SU-DHL-6 (cell line): Measurements from ENCODE around the gene BCO1.

ENCODE experiments used
- H2AFZ ChIP-seq: fragments of 200-600 bp; sonication (generic); 2 replicates; pipeline ENCODE4 v1.6.1; 2014; ENCODE audit warnings: low read depth, mild to moderate bottlenecking, moderate library complexity, mixed read lengths, antibody characterized with exemption, low read length; ENCODE audit not compliant: severe bottlenecking
- H3F3A ChIP-seq: fragments of 200-600 bp; shearing (Covaris generic); 2 replicates; pipeline ENCODE4 v1.6.0; 2016; ENCODE audit warnings: antibody characterized with exemption, mild to moderate bottlenecking; ENCODE audit not compliant: insufficient read depth
- H3K27ac ChIP-seq: fragments of 200-600 bp; sonication (generic); 2 replicates; pipeline ENCODE4 v1.5.1; 2016; ENCODE audit warnings: low read depth, mild to moderate bottlenecking, low read length, moderate library complexity, mixed read lengths
- H3K27me3 ChIP-seq: fragments of 200-600 bp; sonication (generic), shearing (Covaris generic); 2 replicates; pipeline ENCODE4 v1.6.0; 2014; ENCODE audit warnings: mild to moderate bottlenecking, low read length
- H3K36me3 ChIP-seq: fragments of 200-600 bp; sonication (generic); 2 replicates; pipeline ENCODE4 v1.6.1; 2014; ENCODE audit warnings: mild to moderate bottlenecking, low read length, mixed read lengths
- H3K4me2 ChIP-seq: fragments of 300-600, 200-600 bp; shearing (Covaris generic), sonication (generic); 2 replicates; pipeline ENCODE4 v1.6.0; 2014; ENCODE audit warnings: low read length, low read depth, mild to moderate bottlenecking; ENCODE audit not compliant: poor library complexity, severe bottlenecking
- H3K4me3 ChIP-seq: fragments of 200-600 bp; sonication (generic); 2 replicates; pipeline ENCODE4 v1.5.1; 2014; ENCODE audit warnings: antibody characterized with exemption, low read length, mild to moderate bottlenecking, mixed read lengths; ENCODE audit not compliant: insufficient read depth, poor library complexity, severe bottlenecking
- H3K79me2 ChIP-seq: fragments of 200-600 bp; sonication (generic); 2 replicates; pipeline ENCODE4 v1.6.1; 2014; ENCODE audit warnings: mild to moderate bottlenecking, low read length, moderate library complexity; ENCODE audit not compliant: insufficient read depth
- H3K9ac ChIP-seq: fragments of 200-600 bp; sonication (generic); 2 replicates; pipeline ENCODE4 v1.7.0; 2014; ENCODE audit warnings: mild to moderate bottlenecking, low read length
- H3K9me2 ChIP-seq: fragments of 200-600 bp; sonication (generic); replicated peaks from 2 replicates; pipeline ENCODE4 v1.6.1; 2014; ENCODE audit warnings: low read length; ENCODE audit not compliant: insufficient read depth
- H3K9me3 ChIP-seq: fragments of 200-600 bp; sonication (generic); 2 replicates; pipeline ENCODE4 v1.6.1; 2014; ENCODE audit warnings: low read length, mixed read lengths; ENCODE audit not compliant: insufficient read depth
- H4K20me1 ChIP-seq: fragments of 200-600 bp; sonication (generic); 2 replicates; pipeline ENCODE4 v1.6.1; 2014; ENCODE audit warnings: low read depth, mild to moderate bottlenecking, antibody characterized with exemption, low read length, moderate library complexity, mixed read lengths
- CTCF ChIP-seq: fragments of 200-600 bp; sonication (generic); IDR thresholded peaks from one replicate; pipeline ENCODE4 v1.5.1; 2017; ENCODE audit warnings: antibody characterized with exemption, mild to moderate bottlenecking, low read length, moderate library complexity; ENCODE audit not compliant: insufficient read depth, poor library complexity, severe bottlenecking
- EZH2phosphoT487 ChIP-seq: fragments of 200-600 bp; sonication (generic), shearing (Covaris generic); conservative IDR thresholded peaks from 2 replicates; pipeline ENCODE4 v1.6.1; 2018; ENCODE audit warnings: mild to moderate bottlenecking, antibody characterized with exemption, low read length, moderate library complexity, mixed read lengths

BCO1 gene

GRCh38 chr16:81293909-81294802 is 55.7 kb downstream of the BCO1 start:
- Histone ChIP-seq H3K9me2 (no peaks in the 10 kb centered on the region), H3K36me3 (no peaks in the 10 kb centered on the region), H3K79me2 (no peaks in the 10 kb centered on the region), H3K27me3 (no peaks in the 10 kb centered on the region), H4K20me1 (no peaks in the 10 kb centered on the region), H2AFZ (no peak overlapping the region), H3K4me3 (no peak overlapping the region), H3K9ac (no peak overlapping the region), H3K27ac (no peak overlapping the region), H3F3A (no peaks in the 10 kb centered on the region), H3K4me2 (no peak overlapping the region), H3K9me3 (no peaks in the 10 kb centered on the region)
- TF ChIP-seq EZH2phosphoT487 = no peak

- H3K4me2 ChIP-seq = no peak overlapping the region
- no peaks in the 10 kb centered on the region for H3K79me2 ChIP-seq
- H4K20me1 ChIP-seq = no peaks in the 10 kb centered on the region
- no peak overlapping the region for H3K4me3 ChIP-seq
- TF ChIP-seq CTCF (no peak), EZH2phosphoT487 (no peak)
- no peak overlapping the region for H3K9ac ChIP-seq
- H3K9me2 ChIP-seq = no peaks in the 10 kb centered on the region
- no peaks in the 10 kb centered on the region for H3K36me3 ChIP-seq
- H3K27me3 ChIP-seq = no peaks in the 10 kb centered on the region
- H2AFZ ChIP-seq = no peak overlapping the region
- H3F3A ChIP-seq = no peaks in the 10 kb centered on the region
- no peak overlapping the region for H3K27ac ChIP-seq
- no peaks in the 10 kb centered on the region for H3K9me3 ChIP-seq
Observed at GRCh38 chr16:81296631-81297030, 58.1 kb downstream of the BCO1 start.

GRCh38 chr16:81307770-81308169 is 69.3 kb downstream of the BCO1 start:
- H3K36me3 ChIP-seq = no peaks in the 10 kb centered on the region
- no peak overlapping the region for H3K9ac ChIP-seq
- H3K4me2 ChIP-seq = no peak overlapping the region
- no peaks in the 10 kb centered on the region for H3K9me3 ChIP-seq
- H3K9me2 ChIP-seq = no peaks in the 10 kb centered on the region
- H3F3A ChIP-seq = no peaks in the 10 kb centered on the region
- H2AFZ ChIP-seq = no peak overlapping the region
- no peak overlapping the region for H3K27ac ChIP-seq
- TF ChIP-seq CTCF = no peak
- TF ChIP-seq EZH2phosphoT487 = no peak
- H3K27me3 ChIP-seq = no peaks in the 10 kb centered on the region
- no peak overlapping the region for H3K4me3 ChIP-seq
- H4K20me1 ChIP-seq = no peaks in the 10 kb centered on the region
- no peaks in the 10 kb centered on the region for H3K79me2 ChIP-seq

GRCh38 chr16:81310045-81310644 is 71.7 kb downstream of the BCO1 start:
- H3K9me3 ChIP-seq = no peaks in the 10 kb centered on the region
- H3K27me3 ChIP-seq = no peaks in the 10 kb centered on the region
- H3F3A ChIP-seq = no peaks in the 10 kb centered on the region
- no peak for TF ChIP-seq EZH2phosphoT487
- no peak for TF ChIP-seq CTCF
- no peaks in the 10 kb centered on the region for H3K9me2 ChIP-seq
- H3K79me2 ChIP-seq = 0 out of 2 replicates have a peak, but pooled peaks cover 5% of the 10 kb centered on the region
- no peaks in the 10 kb centered on the region for H4K20me1 ChIP-seq
- no peak overlapping the region for H2AFZ ChIP-seq
- no peak overlapping the region for H3K27ac ChIP-seq
- no peak overlapping the region for H3K4me3 ChIP-seq
- no peak overlapping the region for H3K9ac ChIP-seq
- H3K4me2 ChIP-seq = no peak overlapping the region
- H3K36me3 ChIP-seq = no peaks in the 10 kb centered on the region
